Heart right ventricle (tissue), 16 donors: Measurements from ENCODE around the gene INTS1. TPM values are rescaled to one million over a fixed set of nuclear protein-coding genes. Genes with fewer than 3 reads are reported as not detected.

Experiments
- ATAC-seq, 8 donors: fragments of 200-7000 bp; cut with Tn5 transposase; one replicate each; pipeline ENCODE4 v1.9.1; 2020; ENCODE audit warnings: mild to moderate bottlenecking in 8 of 8, moderate library complexity in 8 of 8, moderate number of reproducible peaks in 1 of 8
- DNase-seq, 2 donors: peaks; one replicate each; pipeline ENCODE4 v3.0.0-alpha.2; 2020
- H3K27ac ChIP-seq, 10 donors: fragments of 200-600 bp; sonication (generic) in 2 of 10; one replicate each; pipeline versions ENCODE4 v1.5.0 to v1.8.0; 2020 to 2022; ENCODE audit warnings: mild to moderate bottlenecking in 3 of 10
- H3K27me3 ChIP-seq, 7 donors: fragments of 200-600 bp; one replicate each; pipeline ENCODE4 v1.8.0; 2021 to 2022; ENCODE audit warnings: mild to moderate bottlenecking in 2 of 7
- H3K36me3 ChIP-seq, 9 donors: fragments of 200-600 bp; sonication (generic) in 1 of 9; one replicate each; pipeline versions ENCODE4 v1.5.0 to v1.8.0; 2020 to 2022; ENCODE audit warnings: mild to moderate bottlenecking in 2 of 9
- H3K4me1 ChIP-seq, 9 donors: fragments of 200-600 bp; sonication (generic) in 1 of 9; one replicate each; pipeline versions ENCODE4 v1.5.0 to v1.8.0; 2020 to 2022; ENCODE audit warnings: mild to moderate bottlenecking in 4 of 9
- H3K4me3 ChIP-seq, 10 donors: fragments of 200-600 bp; sonication (generic) in 2 of 10; one replicate each; pipeline versions ENCODE4 v1.5.0 to v1.8.0; 2020 to 2022; ENCODE audit warnings: mild to moderate bottlenecking in 7 of 10, moderate library complexity in 2 of 10
- H3K9me3 ChIP-seq, 11 donors: fragments of 200-600 bp in 10 of 11; sonication (generic) in 2 of 11; one replicate each; pipeline versions ENCODE4 v1.5.0 to v1.8.0; 2013 to 2022; ENCODE audit warnings: mild to moderate bottlenecking in 2 of 11, control low read depth in 1 of 11, moderate library complexity in 1 of 11
- CTCF ChIP-seq, 9 donors: fragments of 200-600 bp; sonication (generic) in 2 of 9; IDR thresholded peaks; one replicate each; pipeline versions ENCODE4 v1.5.0 to v1.8.0; 2021 to 2022; ENCODE audit warnings: antibody characterized with exemption in 9 of 9, mild to moderate bottlenecking in 5 of 9, moderate library complexity in 1 of 9
- WGBS, 2 donors: extraction: QIAGEN DNeasy Blood & Tissue Kit; methylation state at CpG; one replicate each; pipeline ENCODE4 v1.1.7; 2013; ENCODE audit warnings: inconsistent platforms in 1 of 2; 5-methylcytosine and 5-hydroxymethylcytosine counted together
- intact Hi-C, 10 donors: fragments of 100-400 bp; cut with DNase I; formaldehyde crosslinking; loops; one replicate each; pipeline versions ENCODE4 v1.11.1 to v1.14.2; 2022
- polyA plus RNA-seq, 2 donors: library from polyadenylated mRNA; stranded (reverse); fragments of 200-250 nt; gene quantifications; one replicate each; pipeline ENCODE4 v1.2.3, GENCODE V29; 2013
- total RNA-seq, 10 donors: library from RNA; stranded (reverse); fragmentation: NEBNext Ultra II Directional in 3 of 10; extraction: Animal tissue kit (Norgen Biotek cat#: 25700) in 3 of 10; gene quantifications; one replicate each; pipeline versions ENCODE4 v1.2.1 to v1.2.4, GENCODE V29; 2021 to 2023
- donor health status: Arrhythmogenic right ventricular cardiomyopathy.
- donor health status: ischemic (EF 13 %, LVEDD 7.1; RV severe dilation, severe dysfunction).
- donor health status: healthy with polysubstance abuse.
- donor health status: DM: no; HTN: yes; CAD: no.
- donor health status: DM: no; HTN: no; CAD: no.
- donor health status: ischemic (EF 25% LVEDD 6.9; RV normal size, moderate dysfunction).
- donor health status: ischemic (EF 25% LVEDD 5.7; RV mildly dilated, moderate dysfunction).
- donor health status: healthy.
- donor health status: DM: yes; HTN: yes; CAD: no.
- donor health status: Ischemic cardiomyopathy.
- donor health status: ischemic (EF 35%, LVEDD 5.7; RV mildly dilated, moderate dysfunction).
- donor health status: nonischemic (EF 11% LVEDD 7.7; RV severe dilation, severe dysfunction).
- donor health status: DM: yes; HTN: yes; CAD: no.
- donor health status: PGD.
- donor health status: ischemic (EF 29% LVEDD 5.4; RV normal size, mild dysfunction).
- donor health status: nonischemic (EF 23%, LVEDD 6.1; RV moderate dilation, normal function).

The INTS1 gene
- total and polyA plus RNA-seq, 12 donors, result 41.5 to 59.4 (median 45.4) TPM

- Histone ChIP-seq H3K27me3 (no peaks in the 10 kb centered on the region), H3K27ac (no peak overlapping the region), H3K9me3 (no peaks in the 10 kb centered on the region), H3K4me1 (no peaks in the 10 kb centered on the region), H3K36me3 (peaks cover 0 to 71% (median 0%) of the 10 kb centered on the region in 9 donors), H3K4me3 (no peak overlapping the region)
- intact Hi-C loops, result no loop called here
- no peak for TF ChIP-seq CTCF (IDR thresholded peaks at IDR 0.05)
- ATAC-seq, result no peak
- WGBS, 2 donors, result 90% methylated on average over 10 of the region's 10 CpGs
- no peak for DNase-seq
Measured at GRCh38 chr7:1440620-1441019, 63.6 kb downstream of the INTS1 start.

GRCh38 chr7:1439373-1440363 lies 64.5 kb downstream of the INTS1 start:
- DNase-seq, result no peak
- ATAC-seq, result peak in 1 of 8 donors; percentile 23
- H3K27ac ChIP-seq, result no peak overlapping the region
- TF ChIP-seq CTCF (IDR thresholded peaks at IDR 0.05), result peak in 4 of 9 donors; percentile 12 to 29 (median 26)
- no peaks in the 10 kb centered on the region for H3K27me3 ChIP-seq
- no peak overlapping the region for H3K4me3 ChIP-seq
- H3K36me3 ChIP-seq, result peaks cover 0 to 68% (median 0%) of the 10 kb centered on the region in 9 donors
- WGBS, 2 donors, result 90 to 93% methylated on average over 31 of the region's 31 CpGs
- H3K9me3 ChIP-seq, result no peaks in the 10 kb centered on the region
- intact Hi-C loops, result loop anchor here in 5 of 10 donors (5.0 to 10.0 kb wide), 3 partner anchors 33 to 245 kb away; no protein-coding TSS in a partner anchor
- H3K4me1 ChIP-seq, result no peaks in the 10 kb centered on the region

GRCh38 chr7:1438821-1439220 lies 65.4 kb downstream of the INTS1 start:
- Histone ChIP-seq H3K9me3 (no peaks in the 10 kb centered on the region), H3K4me3 (no peak overlapping the region), H3K4me1 (no peaks in the 10 kb centered on the region), H3K36me3 (peaks cover 0 to 66% (median 0%) of the 10 kb centered on the region in 9 donors), H3K27me3 (no peaks in the 10 kb centered on the region), H3K27ac (no peak overlapping the region)
- ATAC-seq (no peak), DNase-seq (no peak)
- intact Hi-C loops, result loop anchor here in 5 of 10 donors (5.0 to 10.0 kb wide), 3 partner anchors 33 to 244 kb away; no protein-coding TSS in a partner anchor
- WGBS, 2 donors, result 83 to 87% methylated on average over 15 of the region's 15 CpGs
- TF ChIP-seq CTCF (IDR thresholded peaks at IDR 0.05), result no peak

GRCh38 chr7:1438208-1438607 lies 66.0 kb downstream of the INTS1 start:
- Histone ChIP-seq H3K4me1 (no peaks in the 10 kb centered on the region), H3K36me3 (peaks cover 0 to 66% (median 0%) of the 10 kb centered on the region in 9 donors), H3K27me3 (no peaks in the 10 kb centered on the region), H3K4me3 (no peak overlapping the region), H3K27ac (no peak overlapping the region), H3K9me3 (no peaks in the 10 kb centered on the region)
- intact Hi-C loops, result loop anchor here in 5 of 10 donors (5.0 to 10.0 kb wide), 3 partner anchors 34 to 243 kb away; no protein-coding TSS in a partner anchor
- ATAC-seq, result no peak
- TF ChIP-seq CTCF (IDR thresholded peaks at IDR 0.05), result no peak
- no peak for DNase-seq
- WGBS, 2 donors, result 93 to 94% methylated on average over 10 of the region's 10 CpGs
